HEK293T (cell line): ENCODE measurements around the gene RNF217.

ENCODE experiments used
- CTCF ChIA-PET: fragments of 350-600 bp; formaldehyde crosslinking; extraction: SDS; loops from one replicate; lab custom pipeline; 2021; ENCODE audit warnings: antibody characterized with exemption, inconsistent platforms; lab: Yijun Ruan, JAX
- POLR2A ChIA-PET: fragments of 350-600 bp; formaldehyde crosslinking; extraction: SDS; loops from one replicate; lab custom pipeline; 2020; ENCODE audit warnings: antibody characterized with exemption, inconsistent platforms; lab: Yijun Ruan, JAX
- DNase-seq: peaks from one replicate; pipeline ENCODE4 v3.0.0; 2012; ENCODE audit warnings: mixed read lengths; ENCODE audit errors: extremely low spot score
- ARNT ChIP-seq: fragments of 450-650 bp; IDR thresholded peaks from 2 replicates; pipeline ENCODE4 v1.6.1; 2017; ENCODE audit warnings: mild to moderate bottlenecking
- BHLHE40 ChIP-seq: fragments of 450-650 bp; IDR thresholded peaks from 2 replicates; pipeline ENCODE4 v1.6.1; 2016; ENCODE audit warnings: mild to moderate bottlenecking, moderate library complexity, borderline replicate concordance
- CTBP1 ChIP-seq: fragments of 450-650 bp; IDR thresholded peaks from 2 replicates; pipeline ENCODE4 v1.6.1; 2016; ENCODE audit warnings: borderline replicate concordance
- ELF4 ChIP-seq: fragments of 450-650 bp; IDR thresholded peaks from 2 replicates; pipeline ENCODE4 v1.6.1; 2017; ENCODE audit warnings: antibody characterized with exemption
- FOXA1 ChIP-seq: fragments of 450-650 bp; IDR thresholded peaks from 2 replicates; pipeline ENCODE4 v1.6.1; 2016; ENCODE audit warnings: mild to moderate bottlenecking
- FOXK2 ChIP-seq: fragments of 450-650 bp; IDR thresholded peaks from 2 replicates; pipeline ENCODE4 v1.6.1; 2016; ENCODE audit warnings: mild to moderate bottlenecking
- FOXM1 ChIP-seq: fragments of 450-650 bp; IDR thresholded peaks from 2 replicates; pipeline ENCODE4 v1.6.1; 2017; ENCODE audit warnings: mild to moderate bottlenecking, borderline replicate concordance
- HDGF ChIP-seq: fragments of 450-650 bp; IDR thresholded peaks from 2 replicates; pipeline ENCODE4 v1.6.1; 2017; ENCODE audit warnings: antibody characterized with exemption, borderline replicate concordance
- L3MBTL2 ChIP-seq: fragments of 450-650 bp; conservative IDR thresholded peaks from 2 replicates; pipeline ENCODE4 v1.6.1; 2016; ENCODE audit warnings: mild to moderate bottlenecking
- LEF1 ChIP-seq: fragments of 450-650 bp; IDR thresholded peaks from 2 replicates; pipeline ENCODE4 v1.6.1; 2017; ENCODE audit warnings: mild to moderate bottlenecking, borderline replicate concordance
- NFRKB ChIP-seq: fragments of 450-650 bp; IDR thresholded peaks from 2 replicates; pipeline ENCODE4 v1.6.1; 2016; ENCODE audit warnings: mild to moderate bottlenecking, moderate library complexity
- SP1 ChIP-seq: fragments of 450-650 bp; IDR thresholded peaks from 2 replicates; pipeline ENCODE4 v1.6.1; 2017
- SUZ12 ChIP-seq: fragments of 450-650 bp; IDR thresholded peaks from 2 replicates; pipeline ENCODE4 v1.6.1; 2016; ENCODE audit warnings: mild to moderate bottlenecking
- TARDBP ChIP-seq: fragments of 450-650 bp; IDR thresholded peaks from 2 replicates; pipeline ENCODE4 v1.6.1; 2016
- ZNF384 ChIP-seq: fragments of 450-650 bp; IDR thresholded peaks from 2 replicates; pipeline ENCODE4 v1.6.1; 2016
- TF ChIP-seq, protein P1 (sequence below): fragments of 450-650 bp; IDR thresholded peaks from 2 replicates; pipeline ENCODE4 v1.6.1; 2016

RNF217 gene

DNA sequence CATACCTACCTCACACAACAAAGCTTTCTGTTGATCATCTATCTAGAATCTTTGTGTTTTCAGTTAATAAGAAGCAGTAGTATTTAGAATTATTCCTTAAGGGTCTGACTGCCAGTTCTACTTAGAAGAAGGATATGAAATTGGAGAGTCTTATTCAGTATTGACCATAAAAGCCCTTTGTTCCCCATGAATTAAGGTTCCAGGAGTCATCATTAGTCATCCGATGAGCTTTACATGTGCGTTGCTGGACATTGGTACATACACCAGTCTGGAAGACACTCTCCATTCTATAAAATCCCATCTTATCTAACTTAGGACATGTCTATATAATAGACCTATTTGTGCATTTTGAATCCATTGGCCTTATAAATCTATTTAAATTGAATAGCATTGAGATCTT, 34.4 kb upstream of the RNF217 start:
- DNase-seq: no peak
- TF ChIP-seq TARDBP (no peak), FOXK2 (no peak), FOXA1 (no peak), HDGF (no peak), BHLHE40 (no peak), ARNT (no peak), FOXM1 (no peak), NFRKB (no peak), SP1 (no peak), CTBP1 (no peak), ZNF384 (no peak)
- POLR2A ChIA-PET: no interaction called here
- CTCF ChIA-PET: no interaction called here

DNA sequence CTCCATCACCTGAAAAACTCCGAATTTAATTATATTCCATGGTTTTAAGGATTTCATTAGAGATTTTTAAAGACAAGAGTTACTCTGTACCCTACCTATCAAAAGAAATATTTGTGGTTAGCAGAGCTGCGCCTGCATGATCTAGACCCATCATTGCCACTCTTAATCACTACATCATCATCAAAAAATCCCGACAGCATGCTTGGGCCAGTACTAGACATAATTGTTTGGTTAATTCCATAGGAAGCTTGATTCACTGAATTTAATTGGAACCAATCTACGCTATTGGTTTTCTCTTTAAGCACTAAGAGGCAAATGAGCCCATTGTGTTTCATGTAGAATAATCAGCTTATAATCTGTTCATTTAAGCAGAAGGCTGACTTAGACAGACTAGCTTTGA, 33.4 kb upstream of the RNF217 start:
- ChIA-PET CTCF (no interaction called here), POLR2A (no interaction called here)
- DNase-seq: no peak
- TF ChIP-seq, protein P1, sequence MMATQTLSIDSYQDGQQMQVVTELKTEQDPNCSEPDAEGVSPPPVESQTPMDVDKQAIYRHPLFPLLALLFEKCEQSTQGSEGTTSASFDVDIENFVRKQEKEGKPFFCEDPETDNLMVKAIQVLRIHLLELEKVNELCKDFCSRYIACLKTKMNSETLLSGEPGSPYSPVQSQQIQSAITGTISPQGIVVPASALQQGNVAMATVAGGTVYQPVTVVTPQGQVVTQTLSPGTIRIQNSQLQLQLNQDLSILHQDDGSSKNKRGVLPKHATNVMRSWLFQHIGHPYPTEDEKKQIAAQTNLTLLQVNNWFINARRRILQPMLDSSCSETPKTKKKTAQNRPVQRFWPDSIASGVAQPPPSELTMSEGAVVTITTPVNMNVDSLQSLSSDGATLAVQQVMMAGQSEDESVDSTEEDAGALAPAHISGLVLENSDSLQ: no peak
- TF ChIP-seq FOXK2: no peak
- no peak for TF ChIP-seq NFRKB
- TF ChIP-seq TARDBP: no peak
- no peak for TF ChIP-seq FOXM1
- no peak for TF ChIP-seq FOXA1

DNA sequence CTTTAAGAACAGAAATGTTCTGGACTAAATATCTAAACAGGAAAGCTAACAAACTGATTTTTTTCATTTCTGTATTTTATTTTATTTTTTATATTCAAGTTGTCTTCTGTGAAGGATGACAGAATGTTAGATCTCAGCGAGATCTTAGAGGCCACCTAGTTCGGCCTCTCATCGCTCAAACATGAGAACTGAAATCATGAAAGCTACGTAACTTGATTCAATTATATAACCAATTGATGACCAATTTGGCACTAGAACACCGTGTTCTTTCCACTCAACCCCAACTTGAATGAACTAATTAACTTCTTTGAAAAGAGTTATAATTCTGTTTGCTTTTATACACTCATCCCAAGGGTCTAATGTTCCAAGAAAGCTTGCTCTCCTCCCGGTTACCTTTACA, 24.6 kb upstream of the RNF217 start:
- no peak for DNase-seq
- POLR2A ChIA-PET: no interaction called here
- TF ChIP-seq NFRKB (no peak), BHLHE40 (no peak), ZNF384 (no peak), L3MBTL2 (no peak), LEF1 (no peak), SP1 (no peak), HDGF (no peak), TARDBP (no peak), CTBP1 (no peak)
- TF ChIP-seq, protein P1: no peak
- CTCF ChIA-PET: no interaction called here

DNA sequence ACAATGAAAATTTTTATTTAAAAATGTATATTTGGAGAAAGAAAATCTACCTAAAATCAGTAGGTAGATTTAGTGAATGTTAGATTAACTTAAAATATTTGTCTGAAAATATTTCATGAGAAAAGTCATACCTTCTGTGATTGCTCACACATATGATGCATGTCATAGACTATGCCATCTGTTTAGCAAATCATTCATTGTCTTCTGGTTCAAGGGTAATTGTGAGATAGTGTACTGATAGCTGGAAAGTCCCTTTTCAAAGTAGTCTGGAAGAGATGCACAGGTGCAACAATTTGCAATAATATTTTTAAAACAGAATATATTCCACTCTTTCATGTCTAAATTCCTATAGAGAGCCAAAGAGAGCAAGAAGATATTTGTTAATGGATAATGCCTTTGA, 21.0 kb upstream of the RNF217 start:
- no peak for DNase-seq
- TF ChIP-seq, protein P1: no peak
- no peak for TF ChIP-seq BHLHE40
- no peak for TF ChIP-seq ELF4
- TF ChIP-seq L3MBTL2: no peak
- no peak for TF ChIP-seq HDGF
- TF ChIP-seq NFRKB: no peak
- no peak for TF ChIP-seq FOXA1
- no peak for TF ChIP-seq TARDBP
- no peak for TF ChIP-seq LEF1
- TF ChIP-seq ARNT: no peak
- no peak for TF ChIP-seq SP1
- TF ChIP-seq FOXM1: no peak
- TF ChIP-seq ZNF384: no peak
- no peak for TF ChIP-seq SUZ12
- no peak for TF ChIP-seq FOXK2
- TF ChIP-seq CTBP1: no peak
- CTCF ChIA-PET: interaction anchor here (0.6 kb wide), 1 partner anchor 200 kb away, joined by 3 read pairs; no protein-coding TSS in a partner anchor
- POLR2A ChIA-PET: no interaction called here

DNA sequence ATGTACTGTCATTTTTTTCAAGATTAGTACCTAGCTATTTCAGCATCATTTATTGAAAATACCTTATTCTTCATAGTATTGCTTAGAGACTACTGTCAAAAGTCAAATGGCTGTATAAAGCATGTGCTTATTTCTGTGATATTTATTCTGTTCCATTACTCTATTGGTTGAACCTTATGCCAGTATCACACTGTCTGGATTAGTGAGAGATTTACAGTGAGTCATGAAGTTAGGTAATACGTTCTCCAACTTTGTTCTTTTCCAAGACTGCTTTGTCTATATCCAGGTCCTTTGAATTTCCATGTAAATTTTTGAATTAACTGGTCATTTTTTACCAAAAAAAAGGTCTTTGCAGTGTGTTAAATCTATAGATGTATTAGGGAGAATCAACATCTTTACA, 18.6 kb upstream of the RNF217 start:
- CTCF ChIA-PET: no interaction called here
- TF ChIP-seq, protein P1: no peak
- no peak for TF ChIP-seq HDGF
- no peak for TF ChIP-seq SP1
- no peak for TF ChIP-seq SUZ12
- no peak for TF ChIP-seq ELF4
- TF ChIP-seq ZNF384: no peak
- TF ChIP-seq LEF1: no peak
- TF ChIP-seq FOXA1: no peak
- no peak for TF ChIP-seq NFRKB
- no peak for TF ChIP-seq FOXK2
- no peak for TF ChIP-seq TARDBP
- no peak for TF ChIP-seq ARNT
- TF ChIP-seq BHLHE40: no peak
- no peak for TF ChIP-seq CTBP1
- POLR2A ChIA-PET: no interaction called here
- no peak for DNase-seq

DNA sequence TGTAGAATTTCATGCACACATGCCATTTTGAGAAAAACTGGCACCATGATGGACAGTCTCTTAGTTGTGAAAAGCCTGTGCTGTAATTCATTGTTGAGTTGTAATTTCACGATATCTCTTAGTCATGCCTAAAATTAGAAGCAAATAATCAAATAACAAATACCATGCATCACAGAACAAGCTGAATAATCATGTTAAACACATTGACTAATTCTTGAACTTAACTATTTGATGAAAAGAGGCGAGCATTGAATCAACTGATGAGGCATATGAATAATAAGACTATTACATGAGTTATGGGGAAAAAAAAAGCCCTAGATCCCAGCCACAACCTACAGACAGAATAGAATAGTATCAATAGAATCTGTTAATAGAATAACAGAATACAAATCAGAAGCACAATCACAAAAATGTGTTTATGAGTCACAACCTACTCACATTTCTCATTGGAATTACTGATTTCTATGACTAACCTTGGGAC, 14.2 kb upstream of the RNF217 start:
- POLR2A ChIA-PET: no interaction called here
- CTCF ChIA-PET: interaction anchor here (0.7 kb wide), 1 partner anchor 129 kb away, joined by 5 read pairs; no protein-coding TSS in a partner anchor
- no peak for TF ChIP-seq ARNT
- no peak for TF ChIP-seq LEF1
- TF ChIP-seq SP1: no peak
- no peak for TF ChIP-seq TARDBP
- TF ChIP-seq HDGF: no peak
- no peak for TF ChIP-seq SUZ12
- no peak for TF ChIP-seq FOXM1
- no peak for TF ChIP-seq L3MBTL2
- TF ChIP-seq, protein P1: no peak
- TF ChIP-seq FOXA1: no peak
- TF ChIP-seq CTBP1: no peak
- TF ChIP-seq FOXK2: no peak
- TF ChIP-seq ZNF384: no peak
- no peak for DNase-seq
